Uterus (tissue), 2 donors: ENCODE data around the gene P2RX7.

ENCODE experiments used
- POLR2A ChIP-seq, 2 donors: fragments of 450-650 bp; IDR thresholded peaks; one replicate each; pipeline ENCODE4 v1.6.1; 2016; ENCODE audit warnings: antibody characterized with exemption in 2 of 2, mild to moderate bottlenecking in 1 of 2, moderate library complexity in 1 of 2
- TF ChIP-seq, protein P1 (sequence below), 4 experiments: fragments of 200-600 bp in 2 of 4; fragments of 450-650 bp in 2 of 4; sonication (generic) in 2 of 4; IDR thresholded peaks; one replicate each; pipeline ENCODE4 v1.5.1; 2016 to 2019; ENCODE audit warnings: antibody characterized with exemption in 4 of 4, mild to moderate bottlenecking in 2 of 4, moderate library complexity in 1 of 4

GRCh38 chr12:121167232-121167820 is 34.6 kb downstream of the P2RX7 start:
- TF ChIP-seq, protein P1, sequence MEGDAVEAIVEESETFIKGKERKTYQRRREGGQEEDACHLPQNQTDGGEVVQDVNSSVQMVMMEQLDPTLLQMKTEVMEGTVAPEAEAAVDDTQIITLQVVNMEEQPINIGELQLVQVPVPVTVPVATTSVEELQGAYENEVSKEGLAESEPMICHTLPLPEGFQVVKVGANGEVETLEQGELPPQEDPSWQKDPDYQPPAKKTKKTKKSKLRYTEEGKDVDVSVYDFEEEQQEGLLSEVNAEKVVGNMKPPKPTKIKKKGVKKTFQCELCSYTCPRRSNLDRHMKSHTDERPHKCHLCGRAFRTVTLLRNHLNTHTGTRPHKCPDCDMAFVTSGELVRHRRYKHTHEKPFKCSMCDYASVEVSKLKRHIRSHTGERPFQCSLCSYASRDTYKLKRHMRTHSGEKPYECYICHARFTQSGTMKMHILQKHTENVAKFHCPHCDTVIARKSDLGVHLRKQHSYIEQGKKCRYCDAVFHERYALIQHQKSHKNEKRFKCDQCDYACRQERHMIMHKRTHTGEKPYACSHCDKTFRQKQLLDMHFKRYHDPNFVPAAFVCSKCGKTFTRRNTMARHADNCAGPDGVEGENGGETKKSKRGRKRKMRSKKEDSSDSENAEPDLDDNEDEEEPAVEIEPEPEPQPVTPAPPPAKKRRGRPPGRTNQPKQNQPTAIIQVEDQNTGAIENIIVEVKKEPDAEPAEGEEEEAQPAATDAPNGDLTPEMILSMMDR (IDR thresholded peaks at IDR 0.05) = no peak
- TF ChIP-seq POLR2A (IDR thresholded peaks at IDR 0.05) = no peak
